GM19193 (cell line): ENCODE data around the gene KRTAP5-7.

Experiments used
- POLR2A ChIP-seq: IDR thresholded peaks from 4 replicates; pipeline ENCODE4 v1.6.1; 2011; ENCODE audit not compliant: insufficient read depth, insufficient read length; ENCODE audit errors: extremely low read depth

The KRTAP5-7 gene

GRCh38 chr11:71542879-71543777, 16.1 kb downstream of the KRTAP5-7 start:
- TF ChIP-seq POLR2A = no peak

GRCh38 chr11:71543866-71544265, 16.8 kb downstream of the KRTAP5-7 start:
- TF ChIP-seq POLR2A = no peak

- TF ChIP-seq POLR2A = no peak
Observed at GRCh38 chr11:71544525-71545214, 17.6 kb downstream of the KRTAP5-7 start.

GRCh38 chr11:71545405-71545966, 18.4 kb downstream of the KRTAP5-7 start:
- no peak for TF ChIP-seq POLR2A

GRCh38 chr11:71548120-71548519, 21.1 kb downstream of the KRTAP5-7 start, which contains the start of gene KRTAP5-9:
KRTAP5-9 (plus strand) TSS chr11:71548420; CDS start chr11:71548658, 238 bp downstream.
- TF ChIP-seq POLR2A = no peak

GRCh38 chr11:71548716-71549151, 21.7 kb downstream of the KRTAP5-7 start:
- TF ChIP-seq POLR2A = no peak

- no peak for TF ChIP-seq POLR2A
Observed at GRCh38 chr11:71551711-71552110, 24.6 kb downstream of the KRTAP5-7 start.

- TF ChIP-seq POLR2A = no peak
Observed at GRCh38 chr11:71554996-71555395, 27.9 kb downstream of the KRTAP5-7 start.

- TF ChIP-seq POLR2A = no peak
Observed at GRCh38 chr11:71555508-71555907, 28.4 kb downstream of the KRTAP5-7 start.

- TF ChIP-seq POLR2A = no peak
Observed at GRCh38 chr11:71556018-71556417, 29.0 kb downstream of the KRTAP5-7 start.

GRCh38 chr11:71557257-71557656, 30.2 kb downstream of the KRTAP5-7 start:
- TF ChIP-seq POLR2A = no peak

- TF ChIP-seq POLR2A = no peak
Observed at GRCh38 chr11:71558996-71559395, 31.9 kb downstream of the KRTAP5-7 start.

- no peak for TF ChIP-seq POLR2A
Observed at GRCh38 chr11:71562120-71562519, 35.1 kb downstream of the KRTAP5-7 start.

- no peak for TF ChIP-seq POLR2A
Observed at GRCh38 chr11:71563406-71563805, 36.3 kb downstream of the KRTAP5-7 start.

- no peak for TF ChIP-seq POLR2A
Observed at GRCh38 chr11:71564430-71564829, 37.4 kb downstream of the KRTAP5-7 start.
